HG03442 (cell line): ENCODE measurements around the gene LRRC42.
A peak's percentile ranks its signal among the peaks of the same experiment; 100 is the strongest.

Experiments
- ATAC-seq: cut with Tn5 transposase; IDR thresholded peaks from one replicate; pipeline ENCODE4 v1.9.1; 2021; ENCODE audit warnings: mild to moderate bottlenecking, moderate library complexity; ENCODE audit not compliant: unreplicated experiment

The LRRC42 gene, protein sequence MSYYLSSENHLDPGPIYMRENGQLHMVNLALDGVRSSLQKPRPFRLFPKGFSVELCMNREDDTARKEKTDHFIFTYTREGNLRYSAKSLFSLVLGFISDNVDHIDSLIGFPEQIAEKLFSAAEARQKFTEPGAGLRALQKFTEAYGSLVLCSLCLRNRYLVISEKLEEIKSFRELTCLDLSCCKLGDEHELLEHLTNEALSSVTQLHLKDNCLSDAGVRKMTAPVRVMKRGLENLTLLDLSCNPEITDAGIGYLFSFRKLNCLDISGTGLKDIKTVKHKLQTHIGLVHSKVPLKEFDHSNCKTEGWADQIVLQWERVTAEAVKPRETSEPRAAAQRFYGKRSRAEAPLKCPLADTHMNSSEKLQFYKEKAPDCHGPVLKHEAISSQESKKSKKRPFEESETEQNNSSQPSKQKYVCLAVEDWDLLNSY

DNA sequence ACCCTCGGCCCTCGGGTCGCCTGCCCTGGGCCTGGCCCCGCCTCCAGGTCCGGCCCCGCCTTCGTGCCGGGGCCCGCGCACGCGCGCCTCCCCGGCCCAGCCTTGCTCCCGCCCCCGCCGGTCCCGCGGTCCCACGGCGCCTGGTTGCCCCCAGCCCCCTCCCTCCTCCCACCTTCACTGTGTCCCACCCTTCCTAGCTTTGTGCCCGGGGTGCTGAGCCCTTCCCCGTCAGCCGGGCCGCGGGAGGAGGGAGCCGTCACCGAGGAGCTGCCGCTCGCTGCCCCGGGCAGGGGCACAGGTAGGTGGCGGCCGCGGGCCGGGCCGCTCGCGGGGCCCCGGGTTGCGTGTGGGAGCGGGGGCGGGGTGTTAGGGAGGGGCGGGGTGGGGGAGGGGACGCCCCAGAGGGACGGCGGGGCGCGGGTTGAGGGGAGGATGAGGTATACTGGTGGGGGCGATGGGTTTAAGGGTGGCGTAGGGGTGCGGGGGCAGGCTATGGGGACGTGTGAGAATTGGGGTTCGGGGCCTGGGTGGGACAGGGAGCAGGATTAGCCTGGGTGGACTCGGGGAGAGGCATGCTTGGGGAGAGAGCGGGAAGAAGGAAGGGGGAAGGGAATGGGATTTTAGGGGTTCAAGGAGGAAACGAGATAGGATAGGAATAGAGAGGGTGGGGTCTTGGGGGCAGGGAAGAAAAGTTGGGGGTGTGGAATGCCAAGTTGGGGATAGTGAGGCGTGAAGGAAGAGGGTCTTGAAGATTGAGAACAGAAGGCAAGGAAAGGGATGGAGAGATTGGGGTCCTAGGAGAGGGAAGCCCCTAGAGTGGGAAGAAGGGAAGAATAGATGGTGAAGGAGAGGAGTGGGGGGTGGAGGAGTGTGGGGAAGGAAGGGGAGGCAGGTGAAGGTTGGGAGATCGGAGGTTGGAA lies at the start of gene LRRC42:
Gene LRRC42 (plus strand): TSS at position 99 of the 920 bp plus-strand sequence. CDS start 5,650 bp downstream, outside the sequence.
- ATAC-seq: peak; percentile 64

- no peak for ATAC-seq
These were observed 49.4 kb upstream of the LRRC42 start for GRCh38 chr1:53896635-53897229.

DNA sequence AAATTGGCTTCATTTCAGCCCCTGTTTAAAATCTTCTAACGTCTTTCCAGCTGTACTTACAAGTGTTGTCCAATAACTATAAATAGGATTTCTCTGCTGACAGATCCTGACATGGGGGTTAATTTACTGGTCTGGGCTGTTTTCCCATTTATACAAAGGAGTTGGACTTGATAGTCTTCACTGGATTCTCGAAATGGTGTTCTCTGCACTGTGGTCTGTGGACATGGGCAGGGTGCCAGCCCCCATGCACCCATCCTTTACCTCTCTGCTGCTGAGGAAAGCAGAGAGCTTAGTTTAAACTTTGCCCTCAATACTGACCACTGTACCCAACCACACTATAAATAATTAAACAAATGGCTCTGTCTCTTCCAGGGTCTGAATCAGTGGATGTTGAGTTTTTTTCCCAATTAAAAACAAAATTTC lies 46.9 kb upstream of the LRRC42 start:
- no peak for ATAC-seq

DNA sequence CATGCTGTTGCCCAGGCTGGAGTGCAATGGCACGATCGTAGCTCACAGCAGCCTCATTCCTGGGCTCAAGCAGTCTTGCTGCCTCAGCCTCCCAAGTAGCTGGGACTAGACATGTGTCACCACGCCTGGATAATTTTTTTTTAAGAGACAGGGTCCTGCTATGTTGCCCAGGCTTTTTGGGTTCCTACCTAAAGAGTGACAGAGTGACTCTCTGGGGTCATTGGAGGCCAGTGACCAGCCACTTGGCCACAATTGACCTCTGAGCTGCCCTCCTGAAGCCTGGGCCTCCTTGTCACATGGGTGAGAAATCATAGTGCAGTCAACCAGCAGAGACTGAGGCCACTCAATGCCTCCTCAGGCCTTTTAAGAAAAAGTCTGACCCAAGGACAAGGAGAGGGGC lies 46.4 kb upstream of the LRRC42 start:
- ATAC-seq: no peak

DNA sequence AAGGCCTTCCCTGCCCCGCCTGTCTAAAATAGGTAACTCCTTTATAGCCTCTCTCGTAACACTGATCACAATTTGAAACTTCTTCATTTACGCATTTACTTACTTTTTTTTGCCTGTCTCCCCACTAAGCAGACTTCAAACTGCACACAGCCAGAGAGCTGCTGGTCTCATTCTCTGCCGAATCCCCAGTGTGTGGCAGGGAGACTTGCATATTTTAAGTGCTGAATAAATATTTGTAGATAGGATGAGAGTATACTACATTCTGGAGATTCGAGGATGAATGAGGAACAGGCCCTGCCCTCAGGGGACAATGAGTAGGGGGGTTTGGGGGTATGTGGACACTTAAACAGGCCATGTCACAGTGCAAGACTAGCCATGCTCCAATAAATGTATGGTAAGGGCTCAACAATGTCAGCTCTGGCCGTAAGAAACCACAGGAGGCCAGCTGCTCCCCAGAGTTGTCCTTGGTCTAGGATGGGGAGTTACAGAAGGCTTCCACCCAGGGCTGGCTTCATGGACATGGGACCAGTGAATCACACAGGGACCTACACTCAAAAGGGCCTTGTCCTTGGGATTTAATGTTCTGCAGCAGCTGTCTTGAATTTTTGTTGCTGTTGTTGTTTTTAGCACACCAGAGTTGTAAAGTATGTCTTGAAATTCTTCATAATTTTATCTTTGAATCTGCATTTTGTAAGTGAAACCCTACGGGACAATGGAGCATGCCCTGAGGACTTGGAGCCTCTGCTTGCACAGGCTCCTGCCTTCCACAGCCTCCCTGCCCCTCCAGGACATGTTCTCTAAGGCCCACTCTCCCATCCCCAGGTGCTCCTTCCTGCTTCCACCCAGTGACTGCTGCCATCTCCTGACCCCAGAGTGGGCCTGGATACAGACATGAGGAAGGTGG lies 43.7 kb upstream of the LRRC42 start:
- ATAC-seq: no peak

DNA sequence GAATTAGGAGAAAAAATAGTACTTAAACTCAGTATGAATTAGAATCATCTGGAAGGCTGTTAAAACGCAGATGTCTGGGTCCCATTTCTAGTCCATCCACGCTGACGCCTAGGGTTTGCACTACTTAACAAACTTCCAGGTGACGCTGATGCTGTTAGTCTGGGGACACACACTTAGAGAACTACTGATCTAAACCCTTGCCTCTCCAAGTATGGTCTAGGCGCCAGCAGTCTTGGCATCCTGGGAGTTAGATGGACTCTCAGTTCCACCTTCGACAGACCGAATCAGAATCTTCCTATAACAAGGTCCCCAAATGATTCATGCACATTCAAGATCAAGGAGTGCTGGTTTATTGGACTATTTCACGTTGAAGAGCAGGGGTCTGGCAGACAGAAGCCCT lies 40.6 kb upstream of the LRRC42 start:
- ATAC-seq: no peak

DNA sequence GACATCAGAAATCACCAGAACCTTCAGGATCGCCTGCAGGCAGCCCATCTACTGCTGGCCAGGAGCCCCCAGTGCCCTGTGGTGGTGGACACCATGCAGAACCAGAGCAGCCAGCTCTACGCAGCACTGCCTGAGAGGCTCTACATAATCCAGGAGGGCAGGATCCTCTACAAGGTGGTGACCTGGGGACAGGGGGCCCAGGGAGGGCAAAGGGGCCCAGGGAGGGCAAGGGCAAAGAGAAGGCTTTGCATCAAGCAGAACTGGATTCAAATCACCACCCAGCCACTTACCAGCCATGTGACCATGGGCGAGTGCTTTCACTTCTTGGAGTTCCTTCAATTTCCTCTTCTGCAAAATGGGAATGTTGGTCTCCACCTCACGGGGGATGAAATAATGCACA lies 40.0 kb upstream of the LRRC42 start:
- ATAC-seq: no peak

- no peak for ATAC-seq
These were observed 36.2 kb upstream of the LRRC42 start for GRCh38 chr1:53909946-53910345.

- ATAC-seq: no peak
These were observed 34.7 kb upstream of the LRRC42 start for GRCh38 chr1:53911442-53911841.

- no peak for ATAC-seq
These were observed 32.7 kb upstream of the LRRC42 start for GRCh38 chr1:53913352-53914033.

- ATAC-seq: no peak
These were observed 27.8 kb upstream of the LRRC42 start for GRCh38 chr1:53918343-53918742.

GRCh38 chr1:53919675-53920066 lies 26.5 kb upstream of the LRRC42 start:
- ATAC-seq: no peak

DNA sequence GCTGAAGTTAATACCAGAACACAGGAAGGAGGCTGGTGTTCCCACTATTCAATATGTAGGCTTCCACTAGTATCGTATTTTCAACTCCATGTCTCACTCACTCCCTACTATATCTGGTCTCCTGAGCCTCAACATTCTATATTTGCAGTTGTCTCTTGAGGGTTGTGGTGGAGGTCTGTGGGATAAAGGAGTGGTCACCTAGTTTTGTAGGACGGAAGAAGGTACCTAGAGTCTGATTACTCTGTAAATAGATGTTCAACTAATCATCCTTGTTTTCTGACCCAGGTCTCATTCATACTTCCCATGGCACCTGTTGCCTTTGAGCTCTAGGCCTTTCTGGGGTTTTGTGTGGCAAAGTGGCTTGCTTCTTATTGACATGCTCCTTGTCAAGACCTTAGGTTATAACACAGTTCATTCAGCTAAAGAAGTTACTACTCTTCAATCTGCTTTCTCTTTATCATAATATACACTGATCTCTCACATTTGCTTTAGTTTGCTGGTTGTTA lies 18.7 kb upstream of the LRRC42 start:
- no peak for ATAC-seq

DNA sequence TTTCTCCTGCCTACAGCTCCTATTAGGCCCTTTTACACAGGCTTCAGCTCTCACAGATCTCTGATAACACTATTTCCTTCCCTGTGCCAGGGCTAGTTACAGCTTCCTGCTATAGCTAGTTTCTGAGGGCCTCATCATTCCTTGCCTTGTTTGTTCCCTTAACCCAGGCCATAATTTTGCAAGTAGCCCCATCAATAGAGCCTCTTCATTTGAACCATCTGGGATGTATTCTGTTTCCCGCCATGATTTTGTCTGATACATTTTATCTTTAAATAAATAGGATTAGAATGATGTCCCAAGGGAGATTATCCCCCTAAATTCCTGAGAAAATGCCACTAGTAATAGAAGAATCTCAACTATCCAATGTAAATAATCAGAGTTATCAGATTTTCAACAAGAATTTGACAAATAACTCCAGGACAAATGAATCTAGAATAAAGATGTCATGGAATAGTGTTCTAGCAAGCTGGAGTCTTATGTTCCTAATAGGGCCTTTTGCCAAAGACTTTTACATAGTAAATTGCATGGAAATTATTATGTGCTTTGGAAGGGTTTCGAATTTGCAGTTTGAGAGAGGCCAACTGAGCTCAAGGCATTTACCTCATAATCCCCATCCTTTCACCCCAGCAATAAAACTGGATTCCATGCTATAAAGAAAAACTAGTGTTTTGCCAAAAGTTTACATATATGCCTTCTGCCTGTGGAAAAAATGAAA lies 16.7 kb upstream of the LRRC42 start:
- ATAC-seq: no peak

DNA sequence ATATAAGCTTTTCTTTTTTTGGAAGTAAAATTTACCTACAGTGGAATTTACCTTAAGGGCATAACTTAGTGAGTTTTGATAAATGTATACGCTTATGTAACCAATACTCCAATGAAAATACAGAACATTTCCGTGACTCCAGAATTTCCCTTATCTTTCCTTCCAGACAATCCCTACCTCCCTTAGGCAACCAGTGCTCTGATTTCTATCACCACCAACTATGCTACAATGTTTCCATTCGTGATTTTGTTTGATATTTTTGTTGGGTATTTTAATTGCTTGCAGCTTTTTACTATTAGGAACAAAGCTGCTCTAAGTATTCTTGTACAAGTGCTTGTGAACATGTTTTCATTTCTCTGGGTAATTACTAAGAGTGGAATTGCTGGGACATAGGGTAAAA lies 15.2 kb upstream of the LRRC42 start:
- ATAC-seq: no peak

GRCh38 chr1:53931523-53931922 lies 14.6 kb upstream of the LRRC42 start:
- ATAC-seq: no peak

GRCh38 chr1:53934170-53934765 lies 11.9 kb upstream of the LRRC42 start:
- no peak for ATAC-seq

GRCh38 chr1:53936430-53936829 lies 9.7 kb upstream of the LRRC42 start:
- no peak for ATAC-seq
